GM23248 (cell line): ENCODE results near the gene PRSS27.

Source experiments
- EZH2 ChIP-seq: fragments of 200-600 bp; sonication (generic); IDR thresholded peaks from 2 replicates; pipeline ENCODE4 v1.6.1; 2018; ENCODE audit warnings: antibody characterized with exemption, mild to moderate bottlenecking; ENCODE audit not compliant: insufficient read depth, poor library complexity, severe bottlenecking
- EZH2phosphoT487 ChIP-seq: fragments of 200-600 bp; sonication (generic); IDR thresholded peaks from 2 replicates; pipeline ENCODE4 v1.6.1; 2018; ENCODE audit warnings: antibody characterized with exemption, moderate library complexity, mild to moderate bottlenecking, low read depth; ENCODE audit not compliant: insufficient read depth

DNA sequence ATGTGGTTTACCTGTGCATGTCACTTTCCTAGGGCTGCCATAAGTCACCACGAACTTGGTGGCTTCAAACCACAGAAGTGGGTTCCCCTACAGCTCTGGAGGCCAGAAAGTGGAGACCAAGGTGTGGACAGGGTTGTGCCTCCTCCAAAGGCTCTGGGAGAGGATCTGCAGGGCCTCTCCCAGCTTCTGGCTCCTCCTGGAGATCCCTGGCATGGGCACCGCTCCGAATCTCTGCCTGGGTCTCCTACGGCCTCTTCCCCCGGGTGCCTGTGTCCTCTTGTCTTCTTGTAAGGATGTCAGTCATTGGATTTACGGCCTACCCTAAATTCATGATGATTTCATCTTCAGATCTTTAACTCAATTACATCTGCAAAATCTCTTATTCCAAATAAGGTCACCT lies 29.9 kb upstream of the PRSS27 start:
- TF ChIP-seq EZH2 (no peak), EZH2phosphoT487 (no peak)
